Colonic mucosa (tissue), 4 donors: ENCODE data around the gene RTKN2. TPM values are rescaled to one million over a fixed set of nuclear protein-coding genes. Genes with fewer than 3 reads are reported as not detected.

Experiments
- DNase-seq: peaks from one replicate; pipeline ENCODE4 v3.0.0-alpha.2; 2020
- H3K27ac ChIP-seq: fragments of 200-600 bp; one replicate; pipeline ENCODE4 v1.8.0; 2021
- H3K27me3 ChIP-seq: fragments of 200-600 bp; one replicate; pipeline ENCODE4 v1.8.0; 2021
- H3K36me3 ChIP-seq: fragments of 200-600 bp; one replicate; pipeline ENCODE4 v1.8.0; 2021
- H3K4me1 ChIP-seq: fragments of 200-600 bp; one replicate; pipeline ENCODE4 v1.8.0; 2021; ENCODE audit warnings: mild to moderate bottlenecking
- H3K4me3 ChIP-seq: fragments of 200-600 bp; one replicate; pipeline ENCODE4 v1.8.0; 2021
- H3K9ac ChIP-seq, 2 donors: one replicate each; pipeline ENCODE4 v1.7.0; 2013; ENCODE audit warnings: control low read depth in 2 of 2, low read depth in 2 of 2, low read length in 2 of 2
- H3K9me3 ChIP-seq: fragments of 200-600 bp; one replicate; pipeline ENCODE4 v1.8.0; 2021
- CTCF ChIP-seq: fragments of 200-600 bp; IDR thresholded peaks from one replicate; pipeline ENCODE4 v1.8.0; 2022; ENCODE audit warnings: antibody characterized with exemption, mild to moderate bottlenecking
- intact Hi-C: fragments of 100-400 bp; cut with DNase I; formaldehyde crosslinking; loops from one replicate; pipeline ENCODE4 v1.14.1; 2022
- total RNA-seq, 2 donors: library from RNA; stranded (reverse); fragmentation: NEBNext Ultra II Directional in 1 of 2; extraction: Animal tissue kit (Norgen Biotek cat#: 25700) in 1 of 2; gene quantifications; one replicate each; pipeline ENCODE4 v1.2.1, GENCODE V29; 2021
- donor health status: healthy.
- donor health status: DM: no; HTN: no; CAD: no.
- donor health status: DM: no; HTN: no; CAD: no.

RTKN2 gene
- total RNA-seq, 2 donors from 2014 or later, result 3.2 to 7.4 TPM

- intact Hi-C loops, result no loop called here
These were observed 35.1 kb downstream of the RTKN2 start for GRCh38 chr10:62233356-62234076.

GRCh38 chr10:62231805-62232204, 36.8 kb downstream of the RTKN2 start:
- Histone ChIP-seq H3K9ac (no peak overlapping the region), H3K9me3 (no peaks in the 10 kb centered on the region), H3K27ac (no peak overlapping the region)

More at GRCh38 chr10:62233356-62234076, 35.1 kb downstream of the RTKN2 start:
- DNase-seq, result no peak
- Histone ChIP-seq H3K27ac (no peak overlapping the region), H3K27me3 (no peaks in the 10 kb centered on the region), H3K4me3 (no peak overlapping the region), H3K36me3 (no peaks in the 10 kb centered on the region), H3K9ac (no peak overlapping the region), H3K9me3 (no peaks in the 10 kb centered on the region), H3K4me1 (no peaks in the 10 kb centered on the region)
- TF ChIP-seq CTCF, result no peak

GRCh38 chr10:62231371-62231770, 37.3 kb downstream of the RTKN2 start:
- no peaks in the 10 kb centered on the region for H3K4me1 ChIP-seq
- H3K36me3 ChIP-seq, result no peaks in the 10 kb centered on the region
- H3K27me3 ChIP-seq, result no peaks in the 10 kb centered on the region
- no peak overlapping the region for H3K27ac ChIP-seq
- no peak overlapping the region for H3K9ac ChIP-seq
- no peaks in the 10 kb centered on the region for H3K9me3 ChIP-seq
- DNase-seq, result no peak
- intact Hi-C loops, result no loop called here
- TF ChIP-seq CTCF, result no peak
- no peak overlapping the region for H3K4me3 ChIP-seq

More at GRCh38 chr10:62231805-62232204, 36.8 kb downstream of the RTKN2 start:
- no peaks in the 10 kb centered on the region for H3K27me3 ChIP-seq
- DNase-seq, result no peak
- H3K36me3 ChIP-seq, result no peaks in the 10 kb centered on the region
- no peaks in the 10 kb centered on the region for H3K4me1 ChIP-seq
- H3K4me3 ChIP-seq, result no peak overlapping the region
- intact Hi-C loops, result no loop called here
- TF ChIP-seq CTCF, result no peak

DNA sequence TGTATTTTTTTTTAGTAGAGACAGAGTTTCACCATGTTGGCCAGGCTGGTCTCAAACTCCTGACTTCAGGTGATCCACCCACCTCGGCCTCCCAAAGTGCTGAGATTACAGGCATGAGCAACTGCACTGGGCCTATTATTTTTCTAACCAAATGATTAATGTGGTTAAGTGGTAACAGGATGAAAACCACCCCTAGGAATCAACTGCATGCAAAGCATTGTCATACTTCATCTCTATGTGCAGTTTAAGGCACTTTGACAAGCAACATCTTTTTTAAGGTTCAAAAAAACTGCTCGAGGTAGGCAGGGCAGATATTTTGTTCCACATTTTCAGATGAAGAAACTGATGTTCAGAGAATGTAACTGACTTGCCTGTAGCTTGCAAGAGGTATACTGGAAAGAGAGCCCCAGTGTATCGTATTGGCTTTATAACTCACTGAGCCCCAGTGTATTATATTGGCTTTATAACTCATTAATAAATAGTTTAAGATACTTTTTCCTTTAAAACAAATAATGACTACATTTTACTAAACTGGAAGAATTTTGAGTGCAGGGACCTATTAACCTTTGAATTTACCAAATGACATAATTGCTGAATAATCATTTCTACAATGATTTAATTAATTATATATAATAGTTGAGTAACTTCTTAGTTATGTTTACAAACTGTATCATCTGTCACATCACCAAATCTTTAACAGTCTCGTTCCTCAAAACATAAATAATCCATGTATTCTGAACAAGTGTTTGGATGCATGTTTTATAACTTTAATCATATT, 38.1 kb downstream of the RTKN2 start:
- H3K4me1 ChIP-seq, result no peaks in the 10 kb centered on the region
- no peaks in the 10 kb centered on the region for H3K27me3 ChIP-seq
- H3K27ac ChIP-seq, result no peak overlapping the region
- no peak for DNase-seq
- no peaks in the 10 kb centered on the region for H3K9me3 ChIP-seq
- no peaks in the 10 kb centered on the region for H3K36me3 ChIP-seq
- no peak for TF ChIP-seq CTCF
- intact Hi-C loops, result no loop called here
- no peak overlapping the region for H3K4me3 ChIP-seq
- H3K9ac ChIP-seq, result no peak overlapping the region

GRCh38 chr10:62225362-62225761, 43.3 kb downstream of the RTKN2 start:
- Histone ChIP-seq H3K27me3 (no peaks in the 10 kb centered on the region), H3K27ac (no peak overlapping the region), H3K36me3 (no peaks in the 10 kb centered on the region), H3K9ac (no peak overlapping the region), H3K4me1 (no peaks in the 10 kb centered on the region), H3K4me3 (no peak overlapping the region), H3K9me3 (no peaks in the 10 kb centered on the region)
- intact Hi-C loops, result no loop called here
- no peak for DNase-seq
- no peak for TF ChIP-seq CTCF
